HEK293T (cell line): ENCODE measurements around the gene TSPAN16.

ENCODE experiments used
- CTCF ChIA-PET: fragments of 350-600 bp; formaldehyde crosslinking; extraction: SDS; loops from one replicate; lab custom pipeline; 2021; ENCODE audit warnings: antibody characterized with exemption, inconsistent platforms; lab: Yijun Ruan, JAX
- POLR2A ChIA-PET: fragments of 350-600 bp; formaldehyde crosslinking; extraction: SDS; loops from one replicate; lab custom pipeline; 2020; ENCODE audit warnings: antibody characterized with exemption, inconsistent platforms; lab: Yijun Ruan, JAX
- DNase-seq: peaks from one replicate; pipeline ENCODE4 v3.0.0; 2012; ENCODE audit warnings: mixed read lengths; ENCODE audit errors: extremely low spot score
- ARNT ChIP-seq: fragments of 450-650 bp; IDR thresholded peaks from 2 replicates; pipeline ENCODE4 v1.6.1; 2017; ENCODE audit warnings: mild to moderate bottlenecking
- BHLHE40 ChIP-seq: fragments of 450-650 bp; IDR thresholded peaks from 2 replicates; pipeline ENCODE4 v1.6.1; 2016; ENCODE audit warnings: mild to moderate bottlenecking, moderate library complexity, borderline replicate concordance
- CTBP1 ChIP-seq: fragments of 450-650 bp; IDR thresholded peaks from 2 replicates; pipeline ENCODE4 v1.6.1; 2016; ENCODE audit warnings: borderline replicate concordance
- ELF4 ChIP-seq: fragments of 450-650 bp; IDR thresholded peaks from 2 replicates; pipeline ENCODE4 v1.6.1; 2017; ENCODE audit warnings: antibody characterized with exemption
- FOXA1 ChIP-seq: fragments of 450-650 bp; IDR thresholded peaks from 2 replicates; pipeline ENCODE4 v1.6.1; 2016; ENCODE audit warnings: mild to moderate bottlenecking
- FOXK2 ChIP-seq: fragments of 450-650 bp; IDR thresholded peaks from 2 replicates; pipeline ENCODE4 v1.6.1; 2016; ENCODE audit warnings: mild to moderate bottlenecking
- FOXM1 ChIP-seq: fragments of 450-650 bp; IDR thresholded peaks from 2 replicates; pipeline ENCODE4 v1.6.1; 2017; ENCODE audit warnings: mild to moderate bottlenecking, borderline replicate concordance
- HDGF ChIP-seq: fragments of 450-650 bp; IDR thresholded peaks from 2 replicates; pipeline ENCODE4 v1.6.1; 2017; ENCODE audit warnings: antibody characterized with exemption, borderline replicate concordance
- L3MBTL2 ChIP-seq: fragments of 450-650 bp; conservative IDR thresholded peaks from 2 replicates; pipeline ENCODE4 v1.6.1; 2016; ENCODE audit warnings: mild to moderate bottlenecking
- LEF1 ChIP-seq: fragments of 450-650 bp; IDR thresholded peaks from 2 replicates; pipeline ENCODE4 v1.6.1; 2017; ENCODE audit warnings: mild to moderate bottlenecking, borderline replicate concordance
- NFRKB ChIP-seq: fragments of 450-650 bp; IDR thresholded peaks from 2 replicates; pipeline ENCODE4 v1.6.1; 2016; ENCODE audit warnings: mild to moderate bottlenecking, moderate library complexity
- SP1 ChIP-seq: fragments of 450-650 bp; IDR thresholded peaks from 2 replicates; pipeline ENCODE4 v1.6.1; 2017
- SUZ12 ChIP-seq: fragments of 450-650 bp; IDR thresholded peaks from 2 replicates; pipeline ENCODE4 v1.6.1; 2016; ENCODE audit warnings: mild to moderate bottlenecking
- TARDBP ChIP-seq: fragments of 450-650 bp; IDR thresholded peaks from 2 replicates; pipeline ENCODE4 v1.6.1; 2016
- ZNF384 ChIP-seq: fragments of 450-650 bp; IDR thresholded peaks from 2 replicates; pipeline ENCODE4 v1.6.1; 2016
- TF ChIP-seq, protein P1 (sequence below): fragments of 450-650 bp; IDR thresholded peaks from 2 replicates; pipeline ENCODE4 v1.6.1; 2016

The TSPAN16 gene, protein sequence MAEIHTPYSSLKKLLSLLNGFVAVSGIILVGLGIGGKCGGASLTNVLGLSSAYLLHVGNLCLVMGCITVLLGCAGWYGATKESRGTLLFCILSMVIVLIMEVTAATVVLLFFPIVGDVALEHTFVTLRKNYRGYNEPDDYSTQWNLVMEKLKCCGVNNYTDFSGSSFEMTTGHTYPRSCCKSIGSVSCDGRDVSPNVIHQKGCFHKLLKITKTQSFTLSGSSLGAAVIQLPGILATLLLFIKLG

DNA sequence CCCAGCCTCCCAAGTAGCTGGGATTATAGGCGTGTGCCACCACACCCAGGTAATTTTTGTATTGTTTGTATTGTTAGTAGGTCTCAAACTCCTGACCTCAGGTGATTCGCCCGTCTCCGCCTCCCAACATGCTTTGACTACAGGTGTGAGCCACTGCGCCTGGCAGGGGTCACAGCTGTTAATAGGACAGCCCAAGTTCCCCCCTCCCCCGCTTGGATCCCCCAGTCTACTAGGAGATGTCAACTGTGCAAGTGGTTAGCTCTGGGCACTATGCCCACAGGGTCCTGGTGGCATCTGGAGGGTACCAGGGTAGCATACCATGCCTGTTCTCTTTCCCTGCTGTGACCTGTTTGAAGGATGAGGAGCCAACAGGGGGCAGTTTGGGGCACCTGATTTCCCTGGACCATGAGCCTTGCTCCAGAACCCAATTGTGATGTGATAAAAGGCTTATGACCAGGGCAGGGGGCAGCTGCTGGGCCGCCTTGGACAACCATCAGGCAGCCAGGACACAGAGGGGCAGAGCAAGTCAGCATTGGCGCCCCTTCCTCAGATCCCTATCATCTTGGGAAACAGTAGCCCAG, at the start of gene TSPAN16:
Gene TSPAN16 (plus strand): TSS at position 496 of the 581 bp plus-strand sequence. CDS start 138 bp downstream, outside the sequence.
- POLR2A ChIA-PET: interaction anchor here (1.1 to 2.1 kb wide), 3 partner anchors 23 to 79 kb away, joined by 3 to 11 read pairs (median 4); partner anchors contain the start of gene SWSAP1
- CTCF ChIA-PET: interaction anchor here (0.8 kb wide), 1 partner anchor 49 kb away, joined by 3 read pairs; no protein-coding TSS in a partner anchor
- TF ChIP-seq L3MBTL2 (no peak), ARNT (no peak), BHLHE40 (no peak)
- no peak for DNase-seq

DNA sequence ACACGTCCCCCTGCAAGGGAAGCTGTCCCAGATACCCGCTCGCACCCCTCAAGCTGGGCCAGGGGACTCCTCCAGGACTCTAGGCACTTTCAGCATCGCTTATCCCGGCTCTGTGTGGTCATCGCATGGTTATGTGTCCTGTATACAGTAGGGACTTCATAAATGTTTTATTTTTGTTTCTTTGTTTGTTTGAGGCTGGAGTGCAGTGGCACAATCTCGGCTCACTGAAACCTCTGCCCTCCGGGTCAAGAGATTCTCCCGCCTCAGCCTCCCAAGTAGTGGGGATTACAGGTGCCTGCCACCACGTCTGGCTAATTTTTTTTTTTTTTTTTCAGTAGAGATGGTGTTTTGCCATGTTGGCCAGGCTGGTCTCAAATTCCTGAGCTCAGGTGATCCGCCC, 49.0 kb upstream of the TSPAN16 start:
- CTCF ChIA-PET: no interaction called here
- POLR2A ChIA-PET: no interaction called here
- TF ChIP-seq, protein P1, sequence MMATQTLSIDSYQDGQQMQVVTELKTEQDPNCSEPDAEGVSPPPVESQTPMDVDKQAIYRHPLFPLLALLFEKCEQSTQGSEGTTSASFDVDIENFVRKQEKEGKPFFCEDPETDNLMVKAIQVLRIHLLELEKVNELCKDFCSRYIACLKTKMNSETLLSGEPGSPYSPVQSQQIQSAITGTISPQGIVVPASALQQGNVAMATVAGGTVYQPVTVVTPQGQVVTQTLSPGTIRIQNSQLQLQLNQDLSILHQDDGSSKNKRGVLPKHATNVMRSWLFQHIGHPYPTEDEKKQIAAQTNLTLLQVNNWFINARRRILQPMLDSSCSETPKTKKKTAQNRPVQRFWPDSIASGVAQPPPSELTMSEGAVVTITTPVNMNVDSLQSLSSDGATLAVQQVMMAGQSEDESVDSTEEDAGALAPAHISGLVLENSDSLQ: no peak
- TF ChIP-seq SP1 (no peak), LEF1 (no peak), ELF4 (no peak), FOXK2 (no peak), TARDBP (no peak), BHLHE40 (no peak), HDGF (no peak), ZNF384 (no peak), NFRKB (no peak), FOXA1 (no peak)

DNA sequence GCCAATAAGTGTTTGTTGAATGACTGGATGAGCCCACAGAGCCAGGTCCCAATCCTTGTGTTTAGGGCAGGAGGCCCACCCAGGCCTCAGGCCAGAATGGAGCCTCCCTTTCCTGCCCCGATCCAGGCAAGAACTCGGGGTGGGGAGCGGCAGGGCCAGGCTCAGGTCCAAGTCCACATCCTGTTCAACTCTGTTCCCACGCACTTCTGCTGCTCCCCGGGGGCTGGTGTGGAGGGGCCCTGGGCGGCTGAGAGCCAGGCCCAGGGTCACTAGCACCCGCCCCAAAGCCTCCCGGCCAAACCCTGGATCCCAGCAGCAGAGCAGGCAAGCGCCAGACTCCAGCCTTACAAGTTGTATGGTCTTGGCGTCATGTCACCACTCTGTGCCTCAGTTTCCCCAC, 48.6 kb upstream of the TSPAN16 start:
- ChIA-PET POLR2A (no interaction called here), CTCF (no interaction called here)
- TF ChIP-seq ARNT (no peak), SP1 (no peak), NFRKB (no peak), FOXA1 (no peak), TARDBP (no peak), ZNF384 (no peak), L3MBTL2 (no peak), SUZ12 (no peak), ELF4 (no peak), HDGF (no peak)
- TF ChIP-seq, protein P1: no peak
- DNase-seq: no peak

More for the DNA sequence above, 49.0 kb upstream of the TSPAN16 start:
- no peak for DNase-seq

DNA sequence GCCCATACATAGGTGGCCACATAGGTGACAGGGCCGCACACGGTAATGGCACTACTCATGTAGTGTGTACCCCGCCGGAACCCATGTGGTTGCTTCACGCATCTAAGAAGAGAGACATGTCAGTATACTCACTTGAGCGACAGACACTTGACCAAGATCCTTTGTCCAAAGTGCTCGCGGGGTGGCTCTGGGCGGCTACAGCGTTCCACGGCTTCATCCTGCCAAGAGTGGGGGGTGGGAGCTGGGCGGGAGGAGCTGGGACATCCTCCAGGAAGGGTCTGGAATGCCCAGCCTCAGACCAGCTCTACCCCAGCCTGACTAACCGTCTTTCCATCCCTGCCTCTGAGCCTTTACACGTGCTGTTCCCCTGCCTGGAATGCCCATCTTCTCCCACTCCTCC, 48.0 kb upstream of the TSPAN16 start:
- CTCF ChIA-PET: no interaction called here
- POLR2A ChIA-PET: no interaction called here
- TF ChIP-seq L3MBTL2 (no peak), FOXM1 (no peak), FOXA1 (no peak), ARNT (no peak), HDGF (no peak), ELF4 (no peak), SUZ12 (no peak), CTBP1 (no peak), ZNF384 (no peak), BHLHE40 (no peak), TARDBP (no peak), FOXK2 (no peak), NFRKB (no peak), SP1 (no peak), LEF1 (no peak)
- TF ChIP-seq, protein P1: no peak
- DNase-seq: no peak

DNA sequence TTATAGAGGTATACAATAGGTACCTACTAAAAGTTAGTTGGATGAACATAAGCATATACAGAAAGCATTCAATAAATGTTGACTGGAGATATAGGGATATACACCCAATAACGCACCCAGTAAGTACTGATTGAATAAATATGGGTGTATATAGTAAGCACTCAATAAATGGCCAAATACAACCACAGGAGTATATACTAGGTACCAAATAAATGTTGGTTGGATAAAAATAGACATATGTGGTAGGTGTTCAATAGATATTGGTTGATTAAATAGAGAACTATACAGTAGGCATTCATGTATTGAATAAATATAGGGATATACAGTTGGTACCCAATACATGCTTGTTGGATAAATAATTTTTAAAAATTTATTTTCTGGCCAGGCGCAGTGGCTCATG, 47.1 kb upstream of the TSPAN16 start:
- TF ChIP-seq FOXM1 (no peak), NFRKB (no peak), TARDBP (no peak), SP1 (no peak), SUZ12 (no peak), FOXA1 (no peak), FOXK2 (no peak), HDGF (no peak), LEF1 (no peak)
- DNase-seq: no peak
- CTCF ChIA-PET: no interaction called here
- POLR2A ChIA-PET: no interaction called here

DNA sequence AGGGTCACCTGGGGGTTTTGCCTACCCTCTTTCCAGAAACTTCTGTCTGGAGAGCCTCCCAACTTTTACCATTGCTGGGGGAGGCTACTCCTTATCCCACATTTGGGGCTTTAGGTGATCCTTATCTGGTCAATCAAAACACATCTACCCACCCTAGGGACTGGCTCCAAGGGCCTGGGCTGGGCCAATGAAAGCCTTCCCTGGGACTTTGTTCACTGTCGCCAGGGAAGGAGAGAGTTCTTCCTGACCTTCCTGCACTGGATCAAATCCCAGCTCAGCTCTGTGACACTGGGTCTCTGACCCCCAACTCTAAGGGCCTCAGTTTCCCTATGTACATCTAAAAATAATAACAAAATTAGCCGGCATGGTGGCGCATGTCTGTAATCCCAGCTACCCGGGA, 44.7 kb upstream of the TSPAN16 start:
- DNase-seq: no peak
- ChIA-PET CTCF (no interaction called here), POLR2A (no interaction called here)
- TF ChIP-seq LEF1: no peak
- TF ChIP-seq FOXA1: no peak
- TF ChIP-seq ELF4: no peak
- no peak for TF ChIP-seq SUZ12
- TF ChIP-seq FOXK2: no peak
- TF ChIP-seq HDGF: no peak
- TF ChIP-seq, protein P1: no peak
